GM06990 (cell line): ENCODE measurements around the gene HMCN1.

Experiments
- DNase-seq: peaks from one replicate; pipeline ENCODE4 v3.0.0-alpha.2; 2011; ENCODE audit not compliant: insufficient read length; ENCODE audit errors: extremely low read depth
- H3K27me3 ChIP-seq: replicated peaks from 2 replicates; pipeline ENCODE4 v1.6.0; 2011; ENCODE audit warnings: low read length; ENCODE audit not compliant: control insufficient read depth, insufficient read depth
- H3K36me3 ChIP-seq: 2 replicates; pipeline ENCODE4 v1.5.1; 2011; ENCODE audit warnings: low read length; ENCODE audit not compliant: control insufficient read depth, insufficient read depth
- H3K4me3 ChIP-seq: replicated peaks from 2 replicates; pipeline ENCODE4 v1.5.1; 2011; ENCODE audit warnings: low read depth, mild to moderate bottlenecking, control low read depth, low read length
- CTCF ChIP-seq: IDR thresholded peaks from 2 replicates; pipeline ENCODE4 v1.5.1; 2011; ENCODE audit warnings: low read length, control low read depth, mild to moderate bottlenecking, inconsistent platforms; ENCODE audit not compliant: insufficient read depth, poor library complexity, severe bottlenecking

Gene HMCN1

GRCh38 chr1:185843297-185843869 lies 109.2 kb downstream of the HMCN1 start:
- no peak overlapping the region for H3K4me3 ChIP-seq
- no peak for TF ChIP-seq CTCF
- no peaks in the 10 kb centered on the region for H3K27me3 ChIP-seq
- H3K36me3 ChIP-seq, result no peaks in the 10 kb centered on the region
- no peak for DNase-seq

DNA sequence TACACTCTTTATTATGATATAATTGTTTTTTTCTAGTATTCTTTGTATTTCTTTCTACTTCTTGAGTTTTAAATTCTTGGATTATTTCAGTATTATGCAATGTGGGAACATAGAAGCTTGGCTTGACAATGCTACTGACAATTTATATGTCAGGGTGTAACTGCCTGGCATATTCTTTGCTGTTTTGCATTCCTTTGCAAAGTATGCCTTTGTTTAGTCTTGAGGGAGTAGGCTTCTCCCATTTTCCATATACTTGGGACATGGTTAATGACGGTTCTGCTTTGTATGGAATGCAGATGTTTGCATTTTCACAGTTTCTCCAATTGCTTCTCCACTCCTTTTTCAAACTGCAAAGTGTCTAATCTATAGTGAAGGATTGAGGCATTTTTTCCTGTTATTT lies 109.8 kb downstream of the HMCN1 start:
- TF ChIP-seq CTCF, result no peak
- Histone ChIP-seq H3K4me3 (no peak overlapping the region), H3K27me3 (no peaks in the 10 kb centered on the region), H3K36me3 (no peaks in the 10 kb centered on the region)
- no peak for DNase-seq

DNA sequence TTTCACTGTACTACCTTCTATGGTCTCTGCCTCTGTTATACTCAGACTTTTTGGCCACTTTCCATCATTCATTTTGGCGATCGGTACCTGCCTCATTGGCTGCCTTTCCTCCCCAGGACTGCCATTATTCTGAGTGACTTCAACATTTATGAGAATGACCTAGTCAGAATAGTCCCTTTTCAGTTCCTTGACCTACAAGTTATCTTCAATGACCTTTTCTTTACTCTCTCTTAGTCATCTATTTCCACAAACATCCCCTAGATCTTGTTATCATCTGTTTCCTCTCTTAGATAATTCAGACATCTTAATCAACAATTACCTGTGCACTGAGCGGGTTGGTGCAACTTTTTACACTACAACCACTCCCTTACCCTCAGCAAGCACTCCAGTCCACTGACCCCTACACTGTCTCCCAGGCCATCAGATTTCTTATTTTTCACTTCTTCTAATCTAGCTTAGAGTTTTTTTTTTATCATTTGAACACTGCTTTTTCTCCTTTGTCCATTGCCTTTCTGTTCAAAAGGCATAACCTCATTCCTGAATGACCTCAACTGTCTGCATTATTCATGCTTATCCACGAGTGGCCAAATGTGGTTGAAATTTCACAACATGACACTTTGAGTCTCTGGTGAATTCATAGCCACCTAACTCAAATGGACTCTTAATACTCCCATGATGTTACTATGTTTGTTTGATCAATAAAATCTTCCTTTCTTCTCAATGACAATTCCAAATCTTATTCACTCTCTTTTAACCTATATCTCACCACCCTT lies 112.7 kb downstream of the HMCN1 start:
- Histone ChIP-seq H3K36me3 (no peaks in the 10 kb centered on the region), H3K4me3 (no peak overlapping the region), H3K27me3 (no peaks in the 10 kb centered on the region)
- no peak for TF ChIP-seq CTCF
- DNase-seq, result no peak

DNA sequence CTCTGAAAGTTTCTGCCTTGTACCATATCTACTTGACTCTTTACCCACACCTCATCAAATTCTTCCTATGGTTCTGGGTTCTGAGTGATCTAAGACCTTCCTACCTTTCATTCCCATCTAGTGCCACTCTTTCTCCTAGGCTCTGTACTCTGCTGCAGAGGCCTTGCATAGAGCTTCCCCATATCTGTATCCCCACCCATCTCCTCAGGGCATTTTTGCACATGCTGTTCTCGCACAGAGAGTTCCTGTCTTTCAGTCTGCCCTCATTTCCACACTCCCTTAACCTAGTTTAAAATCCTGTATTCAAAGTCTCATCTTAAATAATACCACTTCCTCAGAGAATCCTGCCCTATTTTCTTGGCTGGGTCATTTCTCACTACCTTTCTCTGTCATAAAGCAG lies 114.8 kb downstream of the HMCN1 start:
- Histone ChIP-seq H3K4me3 (no peak overlapping the region), H3K36me3 (no peaks in the 10 kb centered on the region), H3K27me3 (no peaks in the 10 kb centered on the region)
- DNase-seq, result no peak
- TF ChIP-seq CTCF, result no peak

DNA sequence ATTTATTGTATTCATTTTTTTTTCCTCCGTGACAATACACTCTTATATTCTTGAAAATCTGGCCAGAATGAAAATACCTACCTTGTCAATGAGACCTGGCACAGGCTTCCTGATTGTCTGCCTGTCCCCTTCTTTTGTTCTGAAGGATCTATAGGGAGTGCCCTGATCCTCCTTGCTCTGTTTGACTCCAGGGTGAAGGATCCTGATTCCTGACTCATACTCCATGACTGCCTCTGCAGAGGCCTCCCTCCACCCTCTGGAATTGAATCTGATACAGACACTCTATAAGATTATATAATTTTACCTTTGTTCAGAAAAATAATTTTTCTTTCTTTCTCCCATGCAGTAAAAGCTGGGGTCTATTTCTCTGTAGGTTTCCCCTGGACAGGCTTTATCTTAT lies 116.2 kb downstream of the HMCN1 start:
- no peak for TF ChIP-seq CTCF
- no peak overlapping the region for H3K4me3 ChIP-seq
- DNase-seq, result no peak
- H3K27me3 ChIP-seq, result no peaks in the 10 kb centered on the region
- H3K36me3 ChIP-seq, result no peaks in the 10 kb centered on the region
